ENCODE measurements around the gene CCL23.
"Not testable (repeated sequence)": the region's sequence is repeated elsewhere in the genome, so short reads cannot be mapped to it uniquely, and the experiment has no call there.

The CCL23 gene

DNA sequence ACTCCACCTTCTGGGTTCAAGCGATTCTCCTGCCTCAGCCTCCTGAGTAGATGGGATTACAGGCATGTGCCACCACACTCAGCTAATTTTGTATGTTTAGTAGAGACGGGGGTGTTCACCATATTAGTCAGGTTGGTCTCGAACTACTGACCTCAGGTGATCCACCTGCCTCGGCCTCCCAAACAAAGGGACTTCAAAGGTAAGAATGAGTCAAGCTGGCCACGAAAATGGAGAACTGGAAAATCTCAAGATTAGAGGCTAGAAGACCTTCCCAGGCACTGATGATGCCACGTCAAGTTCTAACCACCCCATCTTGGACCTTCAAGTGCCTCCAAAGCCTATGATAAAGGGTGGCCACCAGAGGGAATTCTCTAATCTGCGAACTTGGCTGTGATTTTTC is 15.1 kb downstream of the CCL23 start:
- no peak for DNase-seq (ENCODE audit: low spot score)

DNA sequence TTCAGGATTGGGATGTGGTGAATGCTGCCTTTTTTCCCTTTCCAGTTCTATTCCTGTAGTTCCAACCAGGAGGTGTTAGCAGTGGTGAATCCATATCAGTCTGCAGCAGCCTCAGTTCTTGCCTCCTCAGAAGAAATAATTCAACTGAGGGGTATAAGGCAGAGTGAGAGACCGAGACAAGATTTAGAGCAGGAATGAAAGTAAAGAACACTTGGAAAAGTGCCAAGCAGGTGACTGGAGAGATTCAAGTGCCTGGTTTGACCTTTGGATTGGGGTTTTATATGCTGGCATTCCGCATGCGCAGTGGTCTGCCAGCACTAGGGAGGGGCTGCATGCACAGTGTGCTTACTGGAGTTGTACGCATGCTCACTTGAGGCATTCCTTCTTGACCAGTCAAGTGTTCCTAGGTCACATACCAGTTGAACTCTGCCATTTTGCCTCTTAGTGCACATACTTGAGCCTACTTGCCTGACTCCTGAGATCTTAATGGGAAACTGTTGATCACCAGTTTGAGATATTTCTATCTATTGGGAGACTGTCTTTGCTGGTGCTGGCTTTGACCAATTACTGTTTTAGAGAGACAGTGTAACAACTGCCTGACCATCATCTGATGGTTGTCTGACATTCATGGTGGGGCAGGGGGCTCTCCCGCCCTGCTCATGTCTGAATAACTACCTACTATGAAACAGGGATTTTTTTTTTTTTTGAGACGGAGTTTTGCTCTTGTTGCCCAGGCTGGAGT is 15.7 kb downstream of the CCL23 start:
- DNase-seq (ENCODE audit: low spot score): no peak

DNA sequence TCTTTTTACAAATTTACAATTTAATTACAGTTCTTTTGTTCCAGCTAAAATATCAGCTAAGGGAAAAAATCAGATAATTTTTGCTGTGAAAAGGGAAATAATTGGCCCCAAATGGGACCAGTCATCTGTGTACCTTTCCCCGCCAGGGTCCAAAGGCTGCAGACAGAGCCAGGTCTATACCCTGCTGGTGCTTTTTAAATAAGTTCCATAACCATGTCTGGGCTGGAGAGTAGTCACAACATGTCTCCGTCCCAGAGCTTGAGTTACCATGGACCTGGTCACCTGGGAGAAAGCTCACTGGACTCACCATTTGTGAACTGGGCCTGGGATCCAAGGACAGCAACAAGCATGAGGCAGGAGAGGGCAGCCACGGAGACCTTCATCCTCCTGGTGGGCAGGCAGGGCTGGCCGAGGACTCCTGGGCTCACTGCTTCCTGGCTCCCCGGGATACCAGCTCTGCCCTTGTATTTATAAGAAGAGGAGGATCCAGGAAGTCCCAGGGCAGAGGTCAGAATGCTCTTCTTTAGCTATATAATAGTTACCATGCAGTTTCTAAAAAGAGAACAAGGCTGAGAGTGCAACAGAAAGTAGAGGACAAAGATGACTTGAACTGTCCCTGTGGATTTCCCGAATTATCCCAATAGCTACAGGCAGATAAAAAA is 16.5 kb downstream of the CCL23 start, which contains the start of gene CCL15:
CCL15 (minus strand) TSS at position 444 of the 662 bp plus-strand sequence; CDS start at position 383, 61 bp downstream.
- no peak for DNase-seq (ENCODE audit: low spot score)

DNA sequence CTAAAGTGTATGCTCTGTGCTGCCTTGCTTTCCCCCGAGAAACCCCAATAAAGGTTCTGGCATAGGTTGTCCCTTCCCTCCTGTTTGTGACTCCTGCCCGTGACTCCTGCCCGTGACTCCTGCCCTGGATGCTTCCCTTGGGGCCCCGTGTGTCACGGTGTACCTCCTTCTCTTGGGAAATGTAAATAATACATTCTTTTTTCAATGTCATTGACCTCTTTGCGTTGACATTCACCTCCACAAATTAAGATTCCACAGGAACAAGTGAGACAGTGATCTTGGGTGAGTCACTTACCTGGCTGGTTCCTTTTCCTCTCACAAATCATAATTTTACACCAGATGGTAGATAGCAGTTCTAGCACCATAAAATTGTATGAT is 17.1 kb downstream of the CCL23 start:
- DNase-seq (ENCODE audit: low spot score): no peak

DNA sequence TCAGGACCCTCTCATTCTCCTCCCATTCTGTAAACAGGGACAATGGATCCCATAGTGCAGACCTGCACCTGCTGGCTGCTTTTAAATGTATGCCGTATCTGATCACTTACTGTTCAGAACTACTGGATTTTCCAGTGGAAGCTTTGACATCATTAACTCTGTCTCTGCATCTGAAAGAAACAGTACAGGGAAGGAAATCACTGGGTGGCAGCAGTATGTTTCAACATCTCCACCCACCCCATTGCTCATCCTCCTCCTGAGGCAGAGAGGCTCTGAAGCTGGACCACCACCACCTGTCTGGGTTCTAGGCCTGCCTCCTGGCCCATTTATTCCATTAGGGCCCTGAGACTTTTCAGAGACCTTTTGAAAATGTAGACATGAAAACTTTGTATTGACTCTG is 19.0 kb downstream of the CCL23 start:
- DNase-seq (ENCODE audit: low spot score): no peak

DNA sequence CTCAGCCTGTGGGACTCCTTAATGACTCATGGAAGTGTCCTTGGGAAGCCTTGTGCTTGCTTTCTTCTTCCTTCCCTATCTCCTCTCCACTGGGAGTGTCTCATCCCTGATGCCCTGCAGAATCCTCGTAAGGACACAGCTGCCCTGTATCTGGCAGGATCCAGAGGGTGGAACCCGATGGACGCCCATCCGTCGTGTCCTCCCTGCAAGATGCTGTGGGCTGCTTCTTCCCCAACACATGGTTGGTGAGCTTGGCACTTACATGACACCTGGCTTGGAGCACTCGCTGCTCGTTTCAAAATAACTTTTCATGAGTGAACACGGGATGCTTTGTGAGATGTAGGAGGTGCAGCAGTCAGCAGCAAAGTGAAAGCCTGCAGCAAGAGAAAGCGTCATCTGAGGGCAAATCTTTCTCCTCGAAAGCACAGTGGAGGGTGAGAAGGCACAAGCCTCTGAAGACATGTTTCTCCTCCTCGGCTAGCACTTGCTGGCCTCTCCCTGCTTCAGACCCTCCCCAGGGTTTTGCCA is 19.7 kb downstream of the CCL23 start:
- no peak for DNase-seq (ENCODE audit: low spot score)

DNA sequence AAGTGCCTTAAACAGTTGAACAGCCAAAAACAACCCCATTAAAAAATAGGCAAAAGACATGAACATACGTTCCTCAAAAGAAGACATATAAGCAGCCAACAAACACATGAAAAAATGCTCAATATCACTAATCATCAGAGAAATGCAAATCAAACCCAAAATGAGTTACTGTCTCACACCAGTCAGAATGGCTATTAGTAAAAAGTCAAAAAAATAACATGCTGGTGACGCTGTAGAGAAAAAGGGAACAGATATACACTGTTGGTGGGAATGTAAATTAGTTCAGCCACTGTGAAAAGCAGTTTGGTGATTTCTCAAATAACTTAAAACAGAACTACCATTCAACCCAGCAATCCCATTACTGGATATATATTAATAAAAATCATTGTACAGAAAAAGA is 22.4 kb downstream of the CCL23 start:
- DNase-seq (ENCODE audit: low spot score): not testable (repeated sequence)

DNA sequence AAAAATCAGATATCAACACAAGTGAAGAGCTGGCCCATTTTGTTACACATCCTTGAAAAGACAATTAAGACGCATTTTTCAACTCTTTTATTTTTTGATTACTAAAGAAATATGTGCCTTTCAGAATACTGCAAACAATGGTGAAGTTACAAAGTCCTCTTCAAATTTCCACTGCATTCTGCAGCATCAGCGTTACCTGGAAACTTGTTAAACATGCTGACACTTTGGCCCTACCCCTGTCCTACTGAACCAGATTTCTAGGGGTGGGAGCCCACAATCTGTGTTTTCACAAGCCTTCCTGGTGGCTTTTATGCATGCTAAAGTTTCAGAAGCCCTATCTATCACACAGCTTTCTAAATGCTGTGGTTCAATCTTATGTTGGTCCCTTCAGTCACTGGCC is 26.7 kb downstream of the CCL23 start:
- DNase-seq (ENCODE audit: low spot score): no peak

DNA sequence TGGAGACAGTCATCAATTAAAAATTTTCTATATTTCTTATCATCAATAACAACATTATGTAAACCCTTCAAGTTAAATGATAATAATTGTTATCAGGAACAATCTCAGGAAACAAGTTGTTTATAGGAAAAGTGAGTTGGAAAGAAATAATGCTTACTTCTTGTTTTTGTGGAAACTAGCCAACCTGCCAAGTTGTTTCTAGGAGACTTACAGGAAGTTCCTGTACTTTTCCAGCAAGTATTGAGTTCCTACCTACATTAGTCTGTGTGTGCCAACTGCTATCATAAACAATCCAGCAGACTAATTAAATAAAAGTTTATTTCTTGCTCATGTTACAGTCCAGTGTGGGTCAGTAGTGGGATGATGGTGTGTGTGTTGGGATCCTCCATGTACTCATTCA is 29.6 kb downstream of the CCL23 start:
- no peak for DNase-seq (ENCODE audit: low spot score)

DNA sequence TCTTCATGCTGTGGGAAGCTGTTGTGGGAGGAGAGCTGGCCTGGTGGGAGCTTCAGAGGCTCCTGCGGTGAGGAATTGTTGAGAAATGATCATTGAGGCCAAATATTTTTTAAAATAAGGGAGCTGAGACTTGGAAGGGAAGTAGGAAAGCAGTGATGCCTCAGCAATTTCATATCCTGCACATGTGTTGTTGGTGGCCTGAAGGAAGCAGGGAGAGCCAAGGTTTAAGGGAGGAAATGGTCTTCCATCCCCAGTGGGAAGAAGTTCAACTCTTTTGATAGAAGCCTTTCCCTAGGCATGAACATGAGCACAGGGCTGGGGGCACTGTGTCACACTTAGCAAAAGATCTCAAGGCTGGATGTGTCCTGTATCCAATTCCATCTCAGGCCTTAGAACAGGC is 31.1 kb downstream of the CCL23 start, which contains the start of gene CCL14:
CCL14 (minus strand) TSS at position 87 of the 400 bp plus-strand sequence; CDS start at position 7, 80 bp downstream.
- no peak for DNase-seq (ENCODE audit: low spot score)

DNA sequence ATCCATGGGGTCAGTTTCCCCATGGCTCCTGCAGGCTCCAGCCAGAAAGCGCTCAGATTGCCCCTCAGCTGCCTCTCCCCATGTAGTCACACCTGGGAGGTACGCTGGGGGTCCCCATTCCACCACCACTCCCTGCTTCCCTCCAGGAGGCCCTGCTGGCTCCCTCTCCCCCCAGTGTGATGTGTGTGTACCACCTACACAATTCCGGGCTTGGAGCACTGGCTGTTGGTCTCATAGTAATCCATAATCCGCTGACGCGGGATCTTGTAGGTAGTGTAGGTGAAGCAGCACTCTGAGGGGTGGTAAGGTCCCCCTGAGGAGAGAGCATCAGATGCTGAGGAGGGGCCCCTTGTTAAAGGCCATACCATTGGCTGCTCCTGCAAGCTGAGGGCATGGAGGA is 33.6 kb downstream of the CCL23 start:
- no peak for DNase-seq (ENCODE audit: low spot score)

DNA sequence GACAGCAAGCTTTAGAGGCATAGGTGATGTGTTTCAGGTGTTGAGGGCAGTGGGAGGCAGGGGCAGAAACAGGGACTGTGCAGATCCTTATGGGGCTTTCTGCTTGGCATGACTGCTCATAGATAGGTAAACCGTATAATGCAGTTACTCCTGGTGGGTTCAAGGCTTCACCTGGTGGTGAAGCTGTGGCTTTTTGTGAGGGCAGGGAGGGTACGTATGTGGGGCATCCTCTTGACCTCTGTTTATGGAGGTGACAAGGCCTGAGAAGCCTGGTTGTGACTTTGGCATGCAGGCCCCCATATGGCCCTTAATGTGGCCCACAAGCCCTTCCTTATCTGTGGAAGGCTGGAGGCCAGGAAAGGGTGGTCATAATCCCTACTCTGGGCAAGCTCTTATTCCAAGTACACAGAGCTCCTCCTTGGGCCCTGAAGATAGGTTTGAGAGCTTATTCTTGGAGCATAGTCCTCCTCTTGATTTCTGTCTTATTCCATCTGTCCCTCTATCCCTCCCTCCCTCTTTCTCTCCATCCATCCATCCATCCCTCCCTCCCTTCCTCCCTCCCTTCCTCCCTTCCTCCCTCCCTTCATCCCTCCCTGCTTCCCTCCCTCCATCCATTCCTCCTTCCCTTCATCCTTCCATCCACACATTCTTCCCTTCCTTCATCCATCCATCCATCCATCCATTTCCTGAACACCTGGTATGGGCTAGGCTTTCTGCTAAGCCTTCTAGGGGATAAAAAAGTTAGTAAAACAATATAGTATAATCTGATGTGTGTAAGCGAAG is 35.2 kb downstream of the CCL23 start:
- no peak for DNase-seq (ENCODE audit: low spot score)

DNA sequence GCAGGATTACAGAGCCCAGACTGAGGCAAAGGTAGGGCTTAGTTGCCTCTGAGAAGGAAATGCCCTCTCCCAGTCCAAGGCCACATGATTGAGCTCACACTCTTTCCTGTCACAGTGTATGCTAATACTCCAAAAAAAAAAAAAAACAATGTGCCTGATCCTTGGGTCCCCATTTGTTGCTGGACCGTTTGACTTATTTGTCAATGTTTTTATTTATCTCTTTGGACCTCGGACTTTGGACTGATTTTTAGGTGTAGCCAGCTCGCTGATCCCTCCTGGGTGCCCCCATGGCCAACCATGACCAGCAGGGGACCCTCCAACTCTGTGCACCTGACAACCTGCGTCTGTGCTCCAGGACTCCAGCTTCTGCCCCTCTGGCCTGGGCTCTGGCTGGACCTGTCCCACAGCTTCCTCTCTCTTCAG is 35.9 kb downstream of the CCL23 start:
- DNase-seq (ENCODE audit: low spot score): no peak

DNA sequence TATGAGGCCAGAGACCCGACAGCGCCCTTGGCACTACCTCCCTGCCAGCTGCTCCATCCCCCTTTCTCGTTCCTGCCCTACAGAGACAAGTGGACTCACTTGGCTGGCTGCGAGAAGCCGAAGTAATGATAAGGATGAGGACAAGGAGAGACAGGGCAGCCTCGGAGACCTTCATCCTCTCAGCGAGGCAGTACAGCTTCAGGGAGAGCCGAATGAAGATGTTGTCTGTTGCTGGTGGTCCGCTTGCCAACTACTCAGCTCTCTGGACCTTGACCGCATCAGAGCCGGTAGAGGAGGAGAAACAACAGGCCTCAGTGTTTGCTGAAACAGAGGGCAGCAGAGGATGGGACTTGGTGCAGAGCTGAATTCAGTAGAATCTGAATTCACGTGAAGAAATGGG is 36.5 kb downstream of the CCL23 start, which contains the start of gene CCL16:
CCL16 (minus strand) TSS at position 252 of the 400 bp plus-strand sequence; CDS start at position 175, 77 bp downstream.
- DNase-seq (ENCODE audit: low spot score): no peak

DNA sequence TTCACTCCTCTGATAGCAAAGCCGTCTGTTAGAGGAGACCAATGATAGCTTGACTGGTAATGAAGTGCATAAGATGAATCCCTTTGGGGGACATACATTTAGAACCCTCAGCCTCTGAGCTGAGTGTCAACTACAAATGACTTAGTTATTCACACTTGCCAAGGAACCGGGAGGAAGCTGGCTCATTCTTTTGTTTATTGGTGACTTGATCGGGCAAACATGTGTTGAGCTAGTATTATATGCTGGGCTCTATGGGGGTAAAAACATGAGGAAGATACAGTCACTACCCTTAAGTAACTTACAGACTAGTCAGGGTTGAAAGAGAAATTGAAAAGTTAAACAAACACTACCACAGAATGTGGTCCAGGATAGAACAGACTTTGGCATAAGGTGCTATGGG is 39.4 kb downstream of the CCL23 start:
- DNase-seq (ENCODE audit: low spot score): no peak

DNA sequence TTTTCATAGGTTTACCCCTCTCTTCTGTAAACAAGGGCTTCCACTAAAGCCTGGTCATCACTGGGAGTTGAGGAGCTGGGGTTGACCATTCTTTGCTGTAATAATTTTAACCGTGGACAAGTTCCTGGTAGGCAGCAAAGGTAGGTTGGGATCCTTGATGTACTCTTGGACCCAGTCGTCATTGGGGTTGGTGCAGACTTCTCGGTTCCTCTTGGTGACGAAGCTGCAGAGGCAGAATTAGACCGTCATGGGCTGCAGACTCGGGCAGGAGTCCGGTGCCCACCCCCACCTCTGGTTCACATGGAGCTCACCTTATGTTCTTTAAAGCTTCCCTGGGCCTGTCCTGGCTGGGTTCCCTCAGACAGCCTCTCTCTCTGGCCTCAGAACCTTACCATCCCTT is 40.3 kb downstream of the CCL23 start:
- no peak for DNase-seq (ENCODE audit: low spot score)

DNA sequence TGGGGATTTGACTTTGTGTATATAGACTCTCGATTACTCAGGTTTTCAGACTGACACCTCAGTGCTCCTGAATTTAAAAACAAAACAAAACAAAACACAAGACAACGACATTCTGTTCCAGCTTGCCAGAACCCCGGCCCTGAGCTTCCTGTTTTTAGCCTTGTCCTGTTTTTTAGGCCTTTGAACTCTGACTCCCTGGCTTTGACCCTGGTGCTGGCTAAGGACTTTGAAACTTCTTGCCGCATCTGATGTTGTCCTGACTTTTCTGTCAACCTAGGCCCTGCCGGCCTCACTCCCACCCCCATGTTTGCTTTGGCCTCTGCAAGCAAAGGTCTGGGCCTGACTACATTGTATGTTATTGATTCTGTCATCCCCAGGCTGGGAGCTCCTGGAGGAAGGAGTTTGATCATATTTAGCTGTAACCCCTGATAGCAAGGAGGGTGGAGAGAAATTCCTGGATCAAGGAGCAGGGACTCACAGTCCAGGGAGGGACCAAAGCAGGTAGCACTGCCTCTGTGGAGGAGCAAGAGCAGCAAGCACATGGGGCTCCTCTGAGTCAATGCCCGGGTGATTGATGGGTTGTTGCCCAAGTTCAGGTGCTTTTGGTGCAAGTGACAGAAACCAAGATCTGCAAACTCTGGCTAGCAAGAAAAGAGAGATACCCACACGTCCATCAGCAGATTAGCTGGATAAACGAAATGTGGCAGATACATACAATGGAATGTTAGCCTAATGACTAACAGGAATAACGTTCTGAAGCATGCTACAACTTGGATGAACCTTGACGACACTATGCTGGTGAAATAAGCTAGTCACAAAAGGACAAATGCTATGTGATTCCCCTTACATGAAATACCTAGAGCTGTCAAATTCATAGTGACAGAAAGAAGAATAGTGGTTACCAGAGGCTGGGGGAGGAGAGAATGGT is 44.2 kb downstream of the CCL23 start:
- no peak for DNase-seq (ENCODE audit: low spot score)

DNA sequence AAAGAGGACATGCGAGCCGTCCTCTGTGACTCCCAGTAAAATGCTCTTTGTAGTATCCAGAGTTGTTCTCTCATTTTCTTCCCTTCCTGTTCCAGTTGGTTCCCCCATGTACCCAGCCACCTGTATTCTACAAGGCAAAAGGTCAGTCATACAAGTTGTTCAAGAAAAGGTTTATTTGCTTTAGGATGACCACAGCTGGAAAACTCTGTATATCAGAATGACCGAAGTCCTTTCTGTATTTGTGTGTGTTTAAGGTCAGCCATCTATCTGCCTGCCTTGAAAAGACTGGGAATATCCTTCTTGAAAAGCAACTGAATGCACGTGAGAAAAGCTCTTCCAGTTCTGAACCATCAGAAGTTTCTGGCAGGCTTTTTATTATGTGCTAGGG is 44.8 kb downstream of the CCL23 start:
- DNase-seq (ENCODE audit: low spot score): no peak

DNA sequence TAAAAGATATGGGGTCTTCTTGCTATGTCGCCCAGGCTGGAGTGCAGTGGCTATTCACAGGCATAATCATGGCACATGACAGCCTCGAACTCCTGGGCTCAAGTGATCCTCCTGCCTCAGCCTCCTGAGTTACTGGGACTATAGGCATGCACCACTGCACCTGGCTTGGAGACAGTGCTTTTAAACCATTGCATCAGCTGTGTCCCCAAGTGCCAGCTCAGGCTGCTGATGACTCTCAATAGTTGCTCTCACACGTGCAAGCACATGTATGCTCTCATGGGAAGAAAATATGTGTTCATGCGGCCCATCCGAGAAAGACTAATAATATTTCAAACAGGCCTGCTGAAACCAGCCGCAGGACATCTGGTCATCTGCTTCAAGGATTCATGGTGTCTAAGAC is 45.2 kb downstream of the CCL23 start:
- no peak for DNase-seq (ENCODE audit: low spot score)

DNA sequence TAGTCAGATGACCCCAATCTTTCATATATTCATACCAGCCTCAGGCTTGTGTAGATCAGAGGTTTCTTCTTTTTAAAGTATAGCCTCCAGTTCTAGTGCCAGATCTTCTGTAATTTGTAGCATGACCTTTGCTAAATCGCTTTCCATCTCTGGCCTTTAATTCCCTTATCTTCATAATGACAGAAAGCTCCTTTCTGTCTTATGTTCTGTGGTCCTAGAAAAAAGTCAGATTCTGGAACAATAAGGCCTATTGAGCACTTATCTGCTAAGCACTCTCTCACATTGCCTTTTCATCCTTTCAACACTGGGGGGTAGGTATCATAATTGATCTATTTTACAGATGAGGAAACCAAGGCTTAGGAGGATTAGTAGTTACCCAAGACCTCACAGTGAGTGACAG is 45.7 kb downstream of the CCL23 start:
- DNase-seq (ENCODE audit: low spot score): no peak
